ENCODE results near the gene HEPACAM. TPM values are rescaled to one million over a fixed set of nuclear protein-coding genes. Genes with fewer than 3 reads are reported as not detected.

Gene HEPACAM
- total RNA-seq, 1 experiment from 2014 or later, result not detected

GRCh38 chr11:124872741-124873140 is 63.1 kb downstream of the HEPACAM start:
- peak; percentile 76 for DNase-seq
- Histone ChIP-seq H2BK120ac (ENCODE audit: low read depth, low read length, poor library complexity, severe bottlenecking) (no peak overlapping the region), H3K23me2 (ENCODE audit: insufficient read length, low read depth, low read length, poor library complexity, severe bottlenecking) (peaks cover 6% of the 10 kb centered on the region), H3K4me2 (ENCODE audit: insufficient read depth, insufficient read length, low read length) (no peak overlapping the region), H3K79me2 (ENCODE audit: insufficient read depth, low read length) (no peaks in the 10 kb centered on the region), H3K9me3 (ENCODE audit: control insufficient read depth, low read depth, low read length) (no peaks in the 10 kb centered on the region), H2AK5ac (ENCODE audit: insufficient read length, low read length) (no peak overlapping the region), H4K20me1 (ENCODE audit: control insufficient read depth, insufficient read depth, insufficient read length) (no peaks in the 10 kb centered on the region), H3K56ac (ENCODE audit: insufficient read length, low read depth, low read length) (no peak overlapping the region), H2AFZ (ENCODE audit: low read length) (no peak overlapping the region), H3K14ac (ENCODE audit: insufficient read depth, low read length) (no peak overlapping the region; the same call in 1 of the 2 replicates), H3K4me1 (ENCODE audit: insufficient read depth, low read length) (no peaks in the 10 kb centered on the region), H3K9ac (ENCODE audit: extremely low read depth, insufficient read length, low read length) (no peak overlapping the region), H3K23ac (ENCODE audit: insufficient read length, low read depth, low read length) (no peak overlapping the region), H3K79me1 (ENCODE audit: insufficient read depth, low read depth, low read length, poor library complexity, severe bottlenecking) (no peaks in the 10 kb centered on the region), H3K27me3 (ENCODE audit: insufficient read depth, low read length) (peaks cover 49% of the 10 kb centered on the region), H4K91ac (ENCODE audit: insufficient read length, low read depth, low read length) (no peak overlapping the region), H3K4ac (ENCODE audit: low read depth, low read length) (no peak overlapping the region), H2BK20ac (ENCODE audit: low read depth, low read length, poor library complexity, severe bottlenecking) (no peak overlapping the region), H2BK12ac (ENCODE audit: insufficient read length, low read depth, low read length) (no peak overlapping the region), H3K27ac (ENCODE audit: insufficient read length, low read depth, low read length) (no peak overlapping the region), H3K18ac (ENCODE audit: insufficient read length, low read depth, low read length) (no peak overlapping the region), H4K8ac (replicated peaks; ENCODE audit: insufficient read length, low read depth, low read length) (no peak overlapping the region), H3T11ph (ENCODE audit: low read length) (no peak overlapping the region), H2BK15ac (ENCODE audit: low read depth, low read length) (no peak overlapping the region), H4K5ac (ENCODE audit: insufficient read length, low read depth, low read length) (no peak overlapping the region), H2BK5ac (ENCODE audit: insufficient read length, low read length) (no peak overlapping the region)
- H3K4me1 Mint-ChIP-seq, result peaks cover 16 to 33% of the 10 kb centered on the region in 2 experiments
- WGBS (ENCODE audit: extremely low coverage, insufficient read length, low lambda C conversion rate), result no CpG with 5 or more reads among the region's 9 CpGs
- H3K9me3 Mint-ChIP-seq, result peaks cover 0 to 3% of the 10 kb centered on the region in 2 experiments; a peak in 2 of 5 replicates
- H3K4me3 Mint-ChIP-seq, result no peak overlapping the region; a peak in 1 of 5 replicates
- H3K36me3 Mint-ChIP-seq (ENCODE audit: insufficient read depth in 1 of 3, low read depth in 3 of 3), result no peaks in the 10 kb centered on the region; a peak in 2 of 7 replicates
- peaks cover 82% of the 10 kb centered on the region for H3K27me3 Mint-ChIP-seq (ENCODE audit: low read depth)
- TF ChIP-seq CTCF (conservative IDR thresholded peaks at IDR 0.05), result no peak
- H3K27ac Mint-ChIP-seq, result no peak overlapping the region

Data from H9 (cell line).